KBM-7 (cell line): Measurements from ENCODE around the gene LRRC41.
A peak's percentile ranks its signal among the peaks of the same experiment; 100 is the strongest.
"Not testable (repeated sequence)": the region's sequence is repeated elsewhere in the genome, so short reads cannot be mapped to it uniquely, and the experiment has no call there.

ENCODE experiments used
- DNase-seq: peaks from one replicate; pipeline ENCODE4 v3.0.0-alpha.2; 2015
- in situ Hi-C: fragments of 300-500 bp; cut with MboI; formaldehyde crosslinking; loops from 2 replicates; pipeline ENCODE4 v1.14.3; 2020; ENCODE audit warnings: low sequenced_read_pairs, low pct_unique_long_range_greater_than_20kb, mixed read lengths

The LRRC41 gene

GRCh38 chr1:46248122-46248920 is 55.1 kb downstream of the LRRC41 start:
- in situ Hi-C loops: no loop called here
- peak; percentile 65 for DNase-seq

- peak; percentile 98 for DNase-seq
- in situ Hi-C loops: no loop called here
Measured at GRCh38 chr1:46247436-46248121, 55.8 kb downstream of the LRRC41 start, which contains the start of gene RAD54L. Gene RAD54L (plus strand): TSS chr1:46247763. CDS start chr1:46248406, 643 bp downstream.

GRCh38 chr1:46246548-46247435 is 56.6 kb downstream of the LRRC41 start:
- DNase-seq: peak; percentile 74
- in situ Hi-C loops: no loop called here

- in situ Hi-C loops, DNase-seq: not testable (repeated sequence)
Measured at GRCh38 chr1:46246136-46246535, 57.3 kb downstream of the LRRC41 start.

- peak; percentile 77 for DNase-seq
- in situ Hi-C loops: no loop called here
Measured at GRCh38 chr1:46244656-46245371, 58.6 kb downstream of the LRRC41 start.

- in situ Hi-C loops: not testable (repeated sequence)
Measured at GRCh38 chr1:46243831-46244230, 59.6 kb downstream of the LRRC41 start.

GRCh38 chr1:46242918-46243317 is 60.5 kb downstream of the LRRC41 start:
- in situ Hi-C loops: no loop called here

More at GRCh38 chr1:46243831-46244230, 59.6 kb downstream of the LRRC41 start:
- not testable (repeated sequence) for DNase-seq

GRCh38 chr1:46241733-46242132 is 61.7 kb downstream of the LRRC41 start:
- in situ Hi-C loops, DNase-seq: not testable (repeated sequence)

More at GRCh38 chr1:46242918-46243317, 60.5 kb downstream of the LRRC41 start:
- DNase-seq: no peak

- DNase-seq, in situ Hi-C loops: not testable (repeated sequence)
Measured at GRCh38 chr1:46238865-46239264, 64.6 kb downstream of the LRRC41 start.

- DNase-seq: no peak
- in situ Hi-C loops: no loop called here
Measured at GRCh38 chr1:46236882-46237281, 66.5 kb downstream of the LRRC41 start.

GRCh38 chr1:46231231-46231630 is 72.2 kb downstream of the LRRC41 start:
- DNase-seq, in situ Hi-C loops: not testable (repeated sequence)
